Measurements from ENCODE around the gene KCTD20. TPM values are rescaled to one million over a fixed set of nuclear protein-coding genes. Genes with fewer than 3 reads are reported as not detected.
"Not testable (repeated sequence)": the region's sequence is repeated elsewhere in the genome, so short reads cannot be mapped to it uniquely, and the experiment has no call there.

KCTD20 gene
- total RNA-seq, 1 donor from 2014 or later: 48.1 TPM

- ChIA-PET POLR2A (interaction anchor here (0.6 to 1.4 kb wide), 9 partner anchors 12 to 726 kb away, joined by 3 to 8 read pairs (median 4); partner anchors contain the start of gene SRSF3), CTCF (interaction anchor here (0.8 kb wide), 2 partner anchors 14 to 20 kb away, joined by 3 read pairs; no protein-coding TSS in a partner anchor)
- H3K9me3 Mint-ChIP-seq: no peaks in the 10 kb centered on the region
- peak overlapping the region; percentile 92 for H3K27ac Mint-ChIP-seq
- ATAC-seq (ENCODE audit: low read depth) (peak; percentile 5), DNase-seq (no peak)
- H3K4me3 Mint-ChIP-seq: peak overlapping the region; percentile 98
- intact Hi-C loops (cut with micrococcal nuclease): loop anchor here (2.0 to 5.0 kb wide), 3 partner anchors 235 to 564 kb away; partner anchors contain the start of genes CDKN1A and FGD2
- no peak for TF ChIP-seq CTCF (IDR thresholded peaks at IDR 0.05)
- H3K4me1 Mint-ChIP-seq: peaks cover 48% of the 10 kb centered on the region
- H3K27me3 Mint-ChIP-seq: no peaks in the 10 kb centered on the region
- peaks cover 20% of the 10 kb centered on the region for H3K36me3 Mint-ChIP-seq (ENCODE audit: low read depth)
Observed at GRCh38 chr6:36443471-36444428, 950 bp downstream of the KCTD20 start.

GRCh38 chr6:36444470-36444869, 1.7 kb downstream of the KCTD20 start:
- peak overlapping the region; percentile 92 for H3K27ac Mint-ChIP-seq
- intact Hi-C loops (cut with micrococcal nuclease): loop anchor here (5.0 kb wide), 2 partner anchors 313 to 563 kb away; partner anchors contain the start of gene FGD2
- H3K9me3 Mint-ChIP-seq: no peaks in the 10 kb centered on the region
- peaks cover 27% of the 10 kb centered on the region for H3K36me3 Mint-ChIP-seq (ENCODE audit: low read depth)
- no peak for TF ChIP-seq CTCF (IDR thresholded peaks at IDR 0.05)
- H3K27me3 Mint-ChIP-seq: no peaks in the 10 kb centered on the region
- POLR2A ChIA-PET: interaction anchor here (0.5 kb wide), 1 partner anchor 12 kb away, joined by 10 read pairs; no protein-coding TSS in a partner anchor
- no peak for DNase-seq
- peaks cover 50% of the 10 kb centered on the region for H3K4me1 Mint-ChIP-seq
- H3K4me3 Mint-ChIP-seq: peak overlapping the region; percentile 98
- no peak for ATAC-seq (ENCODE audit: low read depth)
- CTCF ChIA-PET: no interaction called here

GRCh38 chr6:36445621-36446020, 2.8 kb downstream of the KCTD20 start:
- POLR2A ChIA-PET: interaction anchor here (0.6 kb wide), 2 partner anchors 607 to 763 kb away, joined by 4 to 9 read pairs; no protein-coding TSS in a partner anchor
- Mint-ChIP-seq H3K27me3 (no peaks in the 10 kb centered on the region), H3K4me3 (peak overlapping the region; percentile 29), H3K9me3 (no peaks in the 10 kb centered on the region), H3K36me3 (ENCODE audit: low read depth) (peaks cover 30% of the 10 kb centered on the region), H3K27ac (peak overlapping the region; percentile 42), H3K4me1 (peaks cover 56% of the 10 kb centered on the region)
- DNase-seq (no peak), ATAC-seq (ENCODE audit: low read depth) (no peak)
- intact Hi-C loops (cut with micrococcal nuclease): no loop called here
- TF ChIP-seq CTCF (IDR thresholded peaks at IDR 0.05): no peak
- CTCF ChIA-PET: interaction anchor here (1.5 kb wide), 1 partner anchor 22 kb away, joined by 3 read pairs; no protein-coding TSS in a partner anchor

GRCh38 chr6:36449173-36449572, 6.4 kb downstream of the KCTD20 start:
- POLR2A ChIA-PET; H3K27ac Mint-ChIP-seq; ATAC-seq (ENCODE audit: low read depth); DNase-seq; H3K27me3 Mint-ChIP-seq; H3K4me3 Mint-ChIP-seq; H3K9me3 Mint-ChIP-seq; CTCF ChIA-PET; intact Hi-C loops (cut with micrococcal nuclease): not testable (repeated sequence)
- H3K36me3 Mint-ChIP-seq (ENCODE audit: low read depth): peaks cover 38% of the 10 kb centered on the region
- H3K4me1 Mint-ChIP-seq: peaks cover 34% of the 10 kb centered on the region

- H3K9me3 Mint-ChIP-seq; H3K27me3 Mint-ChIP-seq; intact Hi-C loops (cut with micrococcal nuclease); CTCF ChIA-PET; DNase-seq; H3K4me3 Mint-ChIP-seq; ATAC-seq (ENCODE audit: low read depth); H3K27ac Mint-ChIP-seq: not testable (repeated sequence)
- Mint-ChIP-seq H3K36me3 (ENCODE audit: low read depth) (peaks cover 44% of the 10 kb centered on the region), H3K4me1 (peaks cover 21% of the 10 kb centered on the region)
- POLR2A ChIA-PET: interaction anchor here (0.7 kb wide), 1 partner anchor 11 kb away, joined by 4 read pairs; no protein-coding TSS in a partner anchor
Observed at GRCh38 chr6:36452897-36453296, 10.1 kb downstream of the KCTD20 start.

Measured in activated B cell treated with CpG ODN at 0.5 μM for 24 hours (primary cell).